ENCODE results near the gene EP300. TPM values are rescaled to one million over a fixed set of nuclear protein-coding genes. Genes with fewer than 3 reads are reported as not detected.

EP300 gene
- total and polyA plus RNA-seq, 2 experiments from 2014 or later, result 28.8 to 53.8 TPM

- Histone ChIP-seq H4K20me1 (ENCODE audit: insufficient read depth, poor library complexity, severe bottlenecking) (no peaks in the 10 kb centered on the region), H2AFZ (no peak overlapping the region), H3K9me3 (ENCODE audit: low read depth) (no peaks in the 10 kb centered on the region), H3K79me2 (no peaks in the 10 kb centered on the region), H3K36me3 (replicated peaks; ENCODE audit: insufficient read depth, low read depth) (no peaks in the 10 kb centered on the region), H3K4me2 (no peak overlapping the region), H3K4me1 (ENCODE audit: insufficient read depth) (no peaks in the 10 kb centered on the region), H3K4me3 (no peak overlapping the region), H3K27ac (no peak overlapping the region), H3K27me3 (no peaks in the 10 kb centered on the region), H3K9me2 (replicated peaks; ENCODE audit: insufficient read depth) (no peaks in the 10 kb centered on the region)
- 85% methylated on average over 15 of the region's 15 CpGs for WGBS (ENCODE audit: low lambda C conversion rate, missing lambda C conversion rate)
- TF ChIP-seq CTCF (IDR thresholded peaks at IDR 0.05; ENCODE audit: poor library complexity), result no peak
- TF ChIP-seq EZH2 (IDR thresholded peaks at IDR 0.05; ENCODE audit: borderline replicate concordance), result no peak
- no peak for TF ChIP-seq EZH2phosphoT487 (IDR thresholded peaks at IDR 0.05; ENCODE audit: low read depth, severe bottlenecking, unreplicated experiment)
- no peak for DNase-seq (ENCODE audit: low spot score)
Observed at GRCh38 chr22:41181349-41182241, 89.2 kb downstream of the EP300 start.

DNA sequence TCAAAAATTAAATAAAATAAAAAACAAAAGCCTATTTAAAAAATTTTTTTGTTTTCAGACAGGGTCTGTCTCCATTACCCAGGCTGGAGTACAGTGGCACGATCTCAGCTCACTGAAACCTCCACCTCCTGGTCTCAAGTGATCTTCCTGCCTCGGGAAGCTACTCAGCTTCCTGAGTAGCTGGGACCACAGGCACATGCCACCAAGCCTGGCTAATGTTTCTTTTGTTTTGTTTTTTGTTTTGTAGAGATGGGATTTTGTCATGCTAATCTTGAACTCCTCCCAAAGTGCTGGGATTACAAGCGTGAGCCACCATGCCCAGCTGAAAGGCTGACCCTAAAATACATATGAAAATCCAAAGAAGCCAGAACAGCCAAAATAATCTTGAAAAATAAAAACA lies 92.3 kb downstream of the EP300 start:
- TF ChIP-seq EZH2 (IDR thresholded peaks at IDR 0.05; ENCODE audit: borderline replicate concordance) (no peak), EZH2phosphoT487 (IDR thresholded peaks at IDR 0.05; ENCODE audit: low read depth, severe bottlenecking, unreplicated experiment) (no peak), CTCF (IDR thresholded peaks at IDR 0.05; ENCODE audit: poor library complexity) (no peak)
- no peak overlapping the region for H3K4me3 ChIP-seq
- H3K27me3 ChIP-seq, result no peaks in the 10 kb centered on the region
- 61% methylated on average over 3 of the region's 3 CpGs for WGBS (ENCODE audit: low lambda C conversion rate, missing lambda C conversion rate)
- H3K9me2 ChIP-seq (replicated peaks; ENCODE audit: insufficient read depth), result no peaks in the 10 kb centered on the region
- no peaks in the 10 kb centered on the region for H4K20me1 ChIP-seq (ENCODE audit: insufficient read depth, poor library complexity, severe bottlenecking)
- H3K4me2 ChIP-seq, result no peak overlapping the region
- no peaks in the 10 kb centered on the region for H3K36me3 ChIP-seq (replicated peaks; ENCODE audit: insufficient read depth, low read depth)
- DNase-seq (ENCODE audit: low spot score), result no peak
- no peaks in the 10 kb centered on the region for H3K9me3 ChIP-seq (ENCODE audit: low read depth)
- H3K79me2 ChIP-seq, result no peaks in the 10 kb centered on the region
- no peak overlapping the region for H3K27ac ChIP-seq
- H2AFZ ChIP-seq, result no peak overlapping the region
- no peaks in the 10 kb centered on the region for H3K4me1 ChIP-seq (ENCODE audit: insufficient read depth)

DNA sequence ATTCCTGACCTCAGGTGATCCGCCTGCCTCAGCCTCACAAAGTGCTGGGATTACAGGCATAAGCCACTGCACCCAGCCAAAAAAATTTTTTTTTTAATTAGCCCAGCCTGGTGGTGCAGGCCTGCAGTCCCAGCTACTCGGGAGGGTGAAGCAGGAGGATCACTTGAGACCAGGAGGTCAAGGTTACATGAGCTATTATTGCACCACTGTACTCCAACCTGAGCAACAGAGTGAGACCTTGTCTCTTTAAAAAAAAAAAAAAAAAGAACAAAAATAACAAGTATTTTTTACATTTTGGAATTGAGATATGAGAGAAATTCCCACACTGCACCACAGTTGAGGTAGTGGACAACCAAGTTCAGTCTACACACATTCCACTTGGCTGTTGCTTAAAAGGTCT lies 99.1 kb downstream of the EP300 start:
- Histone ChIP-seq H3K79me2 (no peaks in the 10 kb centered on the region), H3K27me3 (no peaks in the 10 kb centered on the region), H3K9me2 (replicated peaks; ENCODE audit: insufficient read depth) (no peaks in the 10 kb centered on the region), H3K36me3 (replicated peaks; ENCODE audit: insufficient read depth, low read depth) (no peaks in the 10 kb centered on the region), H3K4me2 (no peak overlapping the region), H2AFZ (no peak overlapping the region), H4K20me1 (ENCODE audit: insufficient read depth, poor library complexity, severe bottlenecking) (no peaks in the 10 kb centered on the region), H3K4me3 (no peak overlapping the region), H3K27ac (no peak overlapping the region), H3K9me3 (ENCODE audit: low read depth) (no peaks in the 10 kb centered on the region), H3K4me1 (ENCODE audit: insufficient read depth) (no peaks in the 10 kb centered on the region)
- no peak for DNase-seq (ENCODE audit: low spot score)
- WGBS (ENCODE audit: low lambda C conversion rate, missing lambda C conversion rate), result 79% methylated on average over 2 of the region's 2 CpGs
- TF ChIP-seq CTCF (IDR thresholded peaks at IDR 0.05; ENCODE audit: poor library complexity), result no peak
- no peak for TF ChIP-seq EZH2 (IDR thresholded peaks at IDR 0.05; ENCODE audit: borderline replicate concordance)
- no peak for TF ChIP-seq EZH2phosphoT487 (IDR thresholded peaks at IDR 0.05; ENCODE audit: low read depth, severe bottlenecking, unreplicated experiment)

All from hepatocyte (in vitro differentiated cells).